B cell (primary cell): ENCODE measurements around the gene ZNF683. TPM values are rescaled to one million over a fixed set of nuclear protein-coding genes. Genes with fewer than 3 reads are reported as not detected.
A peak's percentile ranks its signal among the peaks of the same experiment; 100 is the strongest.
"Not testable (repeated sequence)": the region's sequence is repeated elsewhere in the genome, so short reads cannot be mapped to it uniquely, and the experiment has no call there.

Experiments used
- ATAC-seq: fragments of 200-7000 bp; cut with Tn5 transposase; one replicate; pipeline ENCODE4 v1.10.0; 2021; ENCODE audit warnings: low read depth, mild to moderate bottlenecking, moderate number of reproducible peaks, moderate library complexity
- CTCF ChIA-PET: fragments of 350-600 bp; sonication (Branson Sonifier 250); formaldehyde crosslinking; loops from one replicate; lab custom pipeline; 2021; ENCODE audit warnings: antibody characterized with exemption, inconsistent platforms; lab: Charles Lee
- POLR2A ChIA-PET: fragments of 350-600 bp; sonication (Branson Sonifier 250); formaldehyde crosslinking; loops from one replicate; lab custom pipeline; 2021; ENCODE audit warnings: antibody characterized with exemption; lab: Charles Lee
- DNase-seq: peaks from one replicate; pipeline ENCODE4 v3.0.0; 2013
- H2AFZ ChIP-seq: 2 replicates; pipeline ENCODE4 v1.6.1; 2012; ENCODE audit warnings: mild to moderate bottlenecking, low read depth, low read length; ENCODE audit not compliant: insufficient read depth, poor library complexity, severe bottlenecking
- H3K27ac ChIP-seq, 2 donors: 1 replicate in 1 of 2; 2 replicates in 1 of 2; pipeline ENCODE4 v1.5.1; 2012 to 2013; ENCODE audit warnings: low read length in 2 of 2, mild to moderate bottlenecking in 2 of 2, moderate library complexity in 1 of 2
- H3K27me3 ChIP-seq, 4 experiments: fragments of 200-600 bp in 1 of 4; sonication (generic) in 1 of 4; replicated peaks in 1 of 4; 1 replicate in 2 of 4; 2 replicates in 2 of 4; pipeline versions ENCODE4 v1.6.1 to v1.7.0; 2013 to 2016; ENCODE audit warnings: low read length in 3 of 4, mild to moderate bottlenecking in 2 of 4, mixed read lengths in 1 of 4, moderate library complexity in 1 of 4; ENCODE audit not compliant: insufficient read depth in 4 of 4, control insufficient read depth in 3 of 4; ENCODE audit errors: control extremely low read depth in 1 of 4
- H3K36me3 ChIP-seq, 2 experiments: replicated peaks in 1 of 2; 1 replicate in 1 of 2; 2 replicates in 1 of 2; pipeline versions ENCODE4 v1.6.1 to v1.7.1; 2013; ENCODE audit warnings: low read length in 1 of 2; ENCODE audit not compliant: insufficient read depth in 2 of 2, control insufficient read depth in 1 of 2; ENCODE audit errors: control extremely low read depth in 1 of 2, extremely low read depth in 1 of 2
- H3K4me1 ChIP-seq, 2 donors: fragments of 200-600 bp in 1 of 2; sonication (generic) in 1 of 2; 1 replicate in 1 of 2; 2 replicates in 1 of 2; pipeline versions ENCODE4 v1.5.1 to v1.6.1; 2013 to 2017; ENCODE audit warnings: low read length in 2 of 2; ENCODE audit not compliant: control insufficient read depth in 2 of 2, insufficient read depth in 2 of 2
- H3K4me2 ChIP-seq: replicated peaks from 2 replicates; pipeline ENCODE3; 2012; ENCODE audit warnings: mild to moderate bottlenecking, low read depth, low read length; ENCODE audit not compliant: poor library complexity, severe bottlenecking
- H3K4me3 ChIP-seq, 5 experiments: fragments of 200-600 bp in 1 of 5; sonication (generic) in 1 of 5; 1 replicate in 3 of 5; 2 replicates in 2 of 5; pipeline versions ENCODE4 v1.5.1 to v1.7.0; 2011 to 2016; ENCODE audit warnings: low read length in 4 of 5, mild to moderate bottlenecking in 4 of 5, low read depth in 2 of 5, control low read depth in 1 of 5, moderate library complexity in 1 of 5; ENCODE audit not compliant: insufficient read depth in 1 of 5; ENCODE audit errors: control extremely low read depth in 1 of 5, extremely low read depth in 1 of 5
- H3K79me2 ChIP-seq: fragments of 200-600 bp; sonication (generic); one replicate; pipeline ENCODE4 v1.6.0; 2016; ENCODE audit warnings: low read length; ENCODE audit not compliant: control insufficient read depth, insufficient read depth
- H3K9ac ChIP-seq: fragments of 200-600 bp; sonication (generic); 2 replicates; pipeline ENCODE4 v1.6.1; 2017; ENCODE audit warnings: mild to moderate bottlenecking, low read length, moderate library complexity
- H3K9me3 ChIP-seq, 3 donors: one replicate each; pipeline versions ENCODE4 v1.6.1 to v1.7.1; 2013; ENCODE audit warnings: low read length in 2 of 3; ENCODE audit not compliant: control insufficient read depth in 2 of 3, insufficient read depth in 1 of 3; ENCODE audit errors: control extremely low read depth in 1 of 3
- H4K20me1 ChIP-seq: 2 replicates; pipeline ENCODE4 v1.6.0; 2012; ENCODE audit warnings: mild to moderate bottlenecking, low read length; ENCODE audit not compliant: insufficient read depth, control insufficient read depth, poor library complexity, severe bottlenecking
- H3K27ac Mint-ChIP-seq: one replicate; pipeline ENCODE4 v1.8.0; 2021; ENCODE audit warnings: mixed read lengths
- H3K27me3 Mint-ChIP-seq: one replicate; pipeline ENCODE4 v1.8.0; 2021; ENCODE audit warnings: mixed read lengths
- H3K4me1 Mint-ChIP-seq: one replicate; pipeline ENCODE4 v1.8.0; 2021; ENCODE audit warnings: mixed read lengths
- H3K4me3 Mint-ChIP-seq: one replicate; pipeline ENCODE4 v1.8.0; 2021; ENCODE audit warnings: mixed read lengths
- H3K9me3 Mint-ChIP-seq: one replicate; pipeline ENCODE4 v1.8.0; 2022; ENCODE audit warnings: mixed read lengths; ENCODE audit not compliant: insufficient read depth
- EZH2 ChIP-seq: IDR thresholded peaks from 2 replicates; pipeline ENCODE4 v1.6.1; 2012; ENCODE audit warnings: borderline replicate concordance, low read depth, mild to moderate bottlenecking, moderate library complexity, low read length; ENCODE audit not compliant: insufficient read depth, poor library complexity, severe bottlenecking
- WGBS: methylation state at CpG from one replicate; pipeline ENCODE4 v1.1.5; 2013; ENCODE audit warnings: missing lambda C conversion rate; ENCODE audit not compliant: insufficient coverage; 5-methylcytosine and 5-hydroxymethylcytosine counted together
- intact Hi-C: fragments of 100-400 bp; cut with micrococcal nuclease; formaldehyde crosslinking; loops from one replicate; pipeline ENCODE4 v1.10.0; 2022
- polyA plus RNA-seq: library from polyadenylated mRNA; depleted of rRNA; stranded (reverse); fragments of >200 nt; gene quantifications from 2 replicates; pipeline ENCODE4 v1.2.3, GENCODE V29; 2012
- total RNA-seq, 2 donors: library from RNA; stranded (reverse); fragments of 120-200 nt in 1 of 2; gene quantifications; 1 replicate in 1 of 2; 2 replicates in 1 of 2; pipeline versions ENCODE4 v1.2.3 to v1.2.4, GENCODE V29; 2013 to 2022
- TF ChIP-seq, protein P1 (sequence below): fragments of 200-600 bp; IDR thresholded peaks from one replicate; pipeline ENCODE4 v1.8.0; 2022; ENCODE audit warnings: antibody characterized with exemption, mild to moderate bottlenecking

The ZNF683 gene
- total and polyA plus RNA-seq, 2 donors (not counting 1 experiment from before 2014, with no cell fraction given): 0.45 to 0.67 TPM

- peaks cover 8 to 14% of the 10 kb centered on the region in 2 donors for H3K4me1 ChIP-seq
- no peak for TF ChIP-seq EZH2
- TF ChIP-seq, protein P1, sequence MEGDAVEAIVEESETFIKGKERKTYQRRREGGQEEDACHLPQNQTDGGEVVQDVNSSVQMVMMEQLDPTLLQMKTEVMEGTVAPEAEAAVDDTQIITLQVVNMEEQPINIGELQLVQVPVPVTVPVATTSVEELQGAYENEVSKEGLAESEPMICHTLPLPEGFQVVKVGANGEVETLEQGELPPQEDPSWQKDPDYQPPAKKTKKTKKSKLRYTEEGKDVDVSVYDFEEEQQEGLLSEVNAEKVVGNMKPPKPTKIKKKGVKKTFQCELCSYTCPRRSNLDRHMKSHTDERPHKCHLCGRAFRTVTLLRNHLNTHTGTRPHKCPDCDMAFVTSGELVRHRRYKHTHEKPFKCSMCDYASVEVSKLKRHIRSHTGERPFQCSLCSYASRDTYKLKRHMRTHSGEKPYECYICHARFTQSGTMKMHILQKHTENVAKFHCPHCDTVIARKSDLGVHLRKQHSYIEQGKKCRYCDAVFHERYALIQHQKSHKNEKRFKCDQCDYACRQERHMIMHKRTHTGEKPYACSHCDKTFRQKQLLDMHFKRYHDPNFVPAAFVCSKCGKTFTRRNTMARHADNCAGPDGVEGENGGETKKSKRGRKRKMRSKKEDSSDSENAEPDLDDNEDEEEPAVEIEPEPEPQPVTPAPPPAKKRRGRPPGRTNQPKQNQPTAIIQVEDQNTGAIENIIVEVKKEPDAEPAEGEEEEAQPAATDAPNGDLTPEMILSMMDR: no peak
- peaks cover 4% of the 10 kb centered on the region for H3K79me2 ChIP-seq
- H3K27ac ChIP-seq: no peak overlapping the region
- WGBS: under 1% methylated on average over 34 of the region's 41 CpGs
- H2AFZ ChIP-seq: peak overlapping the region; percentile 82
- H4K20me1 ChIP-seq: no peaks in the 10 kb centered on the region
- H3K9me3 Mint-ChIP-seq: no peaks in the 10 kb centered on the region
- ChIA-PET POLR2A (interaction anchor here (1.1 to 1.7 kb wide), 2 partner anchors 47 to 51 kb away, joined by 3 to 4 read pairs; no protein-coding TSS in a partner anchor), CTCF (interaction anchor here (0.8 to 2.2 kb wide), 9 partner anchors 13 to 191 kb away, joined by 3 to 6 read pairs (median 3); partner anchors contain the start of genes CEP85 and ZNF593OS)
- peak overlapping the region; percentile 93 for H3K4me2 ChIP-seq
- DNase-seq (no peak), ATAC-seq (peak; percentile 2)
- H3K9ac ChIP-seq: peak overlapping the region; percentile 67
- no peaks in the 10 kb centered on the region for H3K36me3 ChIP-seq
- H3K4me3 ChIP-seq: peak overlapping the region; percentile 49 to 72 (median 63)
- H3K4me3 Mint-ChIP-seq: peak overlapping the region; percentile 95
- H3K4me1 Mint-ChIP-seq: peaks cover 13% of the 10 kb centered on the region
- no peaks in the 10 kb centered on the region for H3K27me3 ChIP-seq
- intact Hi-C loops: loop anchor here (1.0 kb wide), 3 partner anchors 15 to 102 kb away; partner anchors contain the start of gene CEP85
- H3K27ac Mint-ChIP-seq: peak overlapping the region; percentile 56
- H3K27me3 Mint-ChIP-seq: no peaks in the 10 kb centered on the region
- H3K9me3 ChIP-seq: no peaks in the 10 kb centered on the region
Measured at GRCh38 chr1:26335774-26336476, 36.6 kb downstream of the ZNF683 start.

GRCh38 chr1:26333312-26333711 lies 39.2 kb downstream of the ZNF683 start:
- H3K36me3 ChIP-seq, H3K27ac ChIP-seq, H3K9me3 ChIP-seq, ATAC-seq, H3K9ac ChIP-seq, intact Hi-C loops, H4K20me1 ChIP-seq, H3K4me3 Mint-ChIP-seq, H3K27ac Mint-ChIP-seq, DNase-seq, H3K79me2 ChIP-seq, H3K9me3 Mint-ChIP-seq, H3K27me3 ChIP-seq, H3K4me3 ChIP-seq, H2AFZ ChIP-seq, H3K27me3 Mint-ChIP-seq, H3K4me2 ChIP-seq: not testable (repeated sequence)
- peaks cover 8 to 14% of the 10 kb centered on the region in 2 donors for H3K4me1 ChIP-seq
- WGBS: no CpG with 5 or more reads among the region's 8 CpGs
- peaks cover 13% of the 10 kb centered on the region for H3K4me1 Mint-ChIP-seq
- CTCF ChIA-PET: interaction anchor here (30.0 kb wide), 1 partner anchor 51 kb away, joined by 1400 read pairs; the partner anchor contains the start of gene SH3BGRL3
- POLR2A ChIA-PET: interaction anchor here (0.6 kb wide), 1 partner anchor 107 kb away, joined by 5 read pairs; no protein-coding TSS in a partner anchor
